ENCODE measurements around the gene PAX8.

The PAX8 gene

GRCh38 chr2:113167115-113167932 lies 111.4 kb downstream of the PAX8 start:
- no peak for DNase-seq (ENCODE audit: low spot score)

- no peak for DNase-seq (ENCODE audit: low spot score)
These were observed 112.5 kb downstream of the PAX8 start for GRCh38 chr2:113166187-113166645.
